Measurements from ENCODE around the gene INSRR.

The INSRR gene

DNA sequence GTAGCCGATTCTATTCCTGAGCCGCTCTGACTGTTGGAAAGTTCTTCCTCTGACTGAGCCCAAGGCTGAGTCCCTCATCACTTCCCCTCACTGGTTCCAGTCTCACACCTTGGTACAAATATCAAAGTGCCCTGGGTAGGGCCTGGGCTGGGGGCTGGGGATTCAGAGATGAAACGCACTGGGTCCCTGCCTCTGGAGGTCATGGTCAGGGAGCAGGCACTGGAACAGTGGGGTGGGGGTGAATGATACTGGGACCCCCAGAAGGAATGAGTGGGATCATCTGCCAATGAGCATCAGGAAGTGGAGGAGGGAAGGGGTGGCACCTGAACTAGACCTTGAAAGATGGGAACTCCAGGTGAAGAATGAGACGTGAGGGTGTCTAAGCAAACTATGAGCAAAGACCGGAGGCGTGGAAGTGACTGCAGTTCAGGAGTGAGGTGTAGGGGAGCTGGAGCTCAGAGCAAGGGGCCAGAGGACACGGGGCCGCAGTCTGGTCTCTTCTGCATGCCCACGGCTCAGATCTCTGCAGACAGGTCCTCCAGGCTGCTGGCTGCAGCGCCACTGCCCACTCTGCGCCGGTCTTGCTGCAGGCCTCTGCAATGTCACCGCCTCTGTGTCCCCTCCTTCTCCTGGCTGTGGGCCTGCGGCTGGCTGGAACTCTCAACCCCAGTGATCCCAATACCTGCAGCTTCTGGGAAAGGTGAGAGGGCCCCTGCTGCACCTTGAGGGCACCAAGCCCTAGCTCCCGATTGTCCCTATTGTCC, 44.6 kb upstream of the INSRR start:
- TF ChIP-seq, protein P1, sequence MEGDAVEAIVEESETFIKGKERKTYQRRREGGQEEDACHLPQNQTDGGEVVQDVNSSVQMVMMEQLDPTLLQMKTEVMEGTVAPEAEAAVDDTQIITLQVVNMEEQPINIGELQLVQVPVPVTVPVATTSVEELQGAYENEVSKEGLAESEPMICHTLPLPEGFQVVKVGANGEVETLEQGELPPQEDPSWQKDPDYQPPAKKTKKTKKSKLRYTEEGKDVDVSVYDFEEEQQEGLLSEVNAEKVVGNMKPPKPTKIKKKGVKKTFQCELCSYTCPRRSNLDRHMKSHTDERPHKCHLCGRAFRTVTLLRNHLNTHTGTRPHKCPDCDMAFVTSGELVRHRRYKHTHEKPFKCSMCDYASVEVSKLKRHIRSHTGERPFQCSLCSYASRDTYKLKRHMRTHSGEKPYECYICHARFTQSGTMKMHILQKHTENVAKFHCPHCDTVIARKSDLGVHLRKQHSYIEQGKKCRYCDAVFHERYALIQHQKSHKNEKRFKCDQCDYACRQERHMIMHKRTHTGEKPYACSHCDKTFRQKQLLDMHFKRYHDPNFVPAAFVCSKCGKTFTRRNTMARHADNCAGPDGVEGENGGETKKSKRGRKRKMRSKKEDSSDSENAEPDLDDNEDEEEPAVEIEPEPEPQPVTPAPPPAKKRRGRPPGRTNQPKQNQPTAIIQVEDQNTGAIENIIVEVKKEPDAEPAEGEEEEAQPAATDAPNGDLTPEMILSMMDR (IDR thresholded peaks at IDR 0.05; ENCODE audit: borderline replicate concordance, insufficient read depth, low read depth, low read length), result no peak
- no peak overlapping the region for H3K4me3 ChIP-seq (ENCODE audit: low read depth, low read length)

GRCh38 chr1:156901966-156902915, 43.3 kb upstream of the INSRR start:
- no peak overlapping the region for H3K4me3 ChIP-seq (ENCODE audit: low read depth, low read length)
- TF ChIP-seq, protein P1 (IDR thresholded peaks at IDR 0.05; ENCODE audit: borderline replicate concordance, insufficient read depth, low read depth, low read length), result no peak

DNA sequence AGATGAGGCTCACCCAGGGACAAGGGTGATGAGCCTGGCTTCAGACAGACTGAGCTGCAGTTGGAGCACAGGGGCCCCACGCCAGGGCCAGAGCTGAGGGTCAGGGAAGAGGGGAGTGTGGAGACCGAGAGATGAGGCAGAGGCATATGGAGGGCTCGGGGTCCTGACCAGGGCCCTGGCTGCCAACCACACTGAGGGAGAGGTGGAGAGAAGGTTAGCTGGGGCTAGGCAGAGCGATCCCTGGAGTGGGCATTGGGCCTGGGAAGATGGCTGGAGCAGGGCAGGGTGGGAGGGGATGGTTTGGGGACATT, 42.6 kb upstream of the INSRR start:
- TF ChIP-seq, protein P1 (IDR thresholded peaks at IDR 0.05; ENCODE audit: borderline replicate concordance, insufficient read depth, low read depth, low read length), result no peak
- H3K4me3 ChIP-seq (ENCODE audit: low read depth, low read length), result no peak overlapping the region

DNA sequence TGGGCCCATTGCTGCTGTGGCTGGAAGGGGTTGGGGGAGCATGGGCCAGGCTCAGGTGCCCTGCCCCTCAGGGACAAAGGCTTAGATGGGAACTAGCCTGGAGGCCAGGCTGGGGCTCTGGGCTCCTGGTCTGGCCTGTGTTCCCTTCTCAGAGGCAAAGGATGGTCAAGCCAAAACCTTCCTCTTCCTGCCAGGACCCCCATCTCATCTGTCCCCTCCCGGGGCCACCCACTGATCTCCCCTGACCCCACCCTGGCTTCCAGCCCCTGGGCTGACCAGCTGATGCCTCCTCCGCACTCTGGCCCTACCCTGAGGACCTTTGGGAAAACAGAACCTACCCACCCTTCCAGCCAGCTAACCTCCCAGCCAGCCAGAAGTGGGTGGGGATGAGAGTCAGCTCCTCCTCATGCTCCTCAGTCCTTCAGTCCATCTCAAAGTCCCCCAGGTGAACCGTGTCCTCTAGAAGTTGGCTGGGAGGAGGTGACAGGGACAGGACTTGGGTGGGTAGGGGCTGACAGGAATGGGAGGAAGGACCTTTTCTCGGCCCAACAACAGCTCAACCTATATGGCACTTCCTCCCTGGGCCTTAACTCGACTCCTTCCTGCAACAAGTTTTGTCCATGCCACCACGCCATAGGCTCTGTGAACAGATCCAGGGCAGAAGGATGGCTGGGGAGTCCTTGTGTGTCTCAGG, 42.1 kb upstream of the INSRR start:
- TF ChIP-seq, protein P1 (IDR thresholded peaks at IDR 0.05; ENCODE audit: borderline replicate concordance, insufficient read depth, low read depth, low read length), result no peak
- H3K4me3 ChIP-seq (ENCODE audit: low read depth, low read length), result no peak overlapping the region

DNA sequence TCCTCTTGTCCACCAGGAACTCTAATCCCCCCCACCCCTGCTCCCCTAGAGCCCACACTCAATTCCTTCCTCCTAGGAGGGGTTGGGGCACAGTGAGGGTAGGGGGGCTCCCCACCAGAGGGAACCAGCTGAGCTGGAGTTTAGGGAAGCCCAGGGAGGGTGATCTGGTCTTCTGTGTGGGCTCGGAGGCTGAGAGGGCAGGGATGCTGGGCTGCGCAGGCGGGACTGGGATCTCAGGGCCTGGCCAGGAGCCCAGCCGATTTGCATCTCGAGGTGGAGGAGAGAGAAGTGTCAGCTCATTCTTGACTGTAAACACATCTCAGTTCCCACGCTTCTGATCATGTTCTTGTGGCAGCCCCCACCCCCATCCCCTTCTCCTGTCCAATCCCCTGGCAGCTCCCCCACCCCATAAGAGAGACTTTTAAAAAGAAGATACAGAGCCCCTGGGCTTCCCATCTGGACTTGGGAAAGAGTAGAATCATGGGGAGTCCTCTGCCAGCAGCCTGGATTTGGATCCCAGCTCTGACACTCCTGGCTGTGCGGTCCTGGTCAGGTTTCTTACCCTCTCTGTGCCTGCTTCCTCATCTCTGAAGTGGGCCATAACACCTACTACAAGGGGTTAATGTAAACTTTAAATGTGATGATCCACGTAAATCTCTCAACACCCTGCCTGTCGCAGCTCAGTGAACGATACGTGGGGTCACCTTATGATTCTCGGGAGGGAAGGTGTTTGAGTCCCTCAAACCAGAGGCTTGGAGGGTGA, 41.2 kb upstream of the INSRR start:
- TF ChIP-seq, protein P1 (IDR thresholded peaks at IDR 0.05; ENCODE audit: borderline replicate concordance, insufficient read depth, low read depth, low read length), result no peak
- H3K4me3 ChIP-seq (ENCODE audit: low read depth, low read length), result no peak overlapping the region

DNA sequence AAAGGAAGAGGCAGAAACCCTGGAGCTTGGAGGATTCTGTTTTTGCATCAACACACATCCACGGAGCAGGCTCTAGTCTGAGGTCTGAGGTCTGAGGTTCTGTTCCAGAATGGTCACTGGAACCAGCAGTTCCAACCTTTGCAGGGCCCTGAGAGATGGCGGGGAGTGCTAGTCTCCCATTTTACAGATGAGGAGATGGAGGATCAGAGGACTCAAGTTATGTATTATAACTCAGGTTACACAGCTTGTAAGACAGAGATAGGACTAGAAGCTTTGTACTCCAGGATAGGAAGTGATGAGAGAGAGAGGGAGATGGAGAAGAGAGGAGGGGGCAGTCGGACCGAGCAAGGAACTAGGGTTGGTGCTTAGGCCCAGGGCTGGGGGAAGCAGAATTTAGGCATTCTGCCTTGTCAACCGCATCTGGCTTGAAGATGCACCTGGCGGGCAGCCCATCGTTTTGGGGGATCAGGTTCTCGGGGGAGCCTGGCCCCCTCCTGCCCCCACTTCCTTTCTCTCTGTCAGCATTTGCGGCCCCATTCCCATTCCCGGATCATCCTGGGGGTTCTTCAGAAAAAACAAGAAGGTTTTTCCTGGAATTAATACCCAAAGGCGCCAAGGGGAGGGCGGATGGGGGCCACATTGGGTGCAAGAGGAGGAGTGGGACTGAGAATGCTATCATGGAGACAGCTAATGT, 40.2 kb upstream of the INSRR start:
- TF ChIP-seq, protein P1 (IDR thresholded peaks at IDR 0.05; ENCODE audit: borderline replicate concordance, insufficient read depth, low read depth, low read length), result no peak
- no peak overlapping the region for H3K4me3 ChIP-seq (ENCODE audit: low read depth, low read length)
